A673 (cell line): ENCODE data around the gene MAGEA4. TPM values are rescaled to one million over a fixed set of nuclear protein-coding genes. Genes with fewer than 3 reads are reported as not detected.

Source experiments
- BruUV-seq: library from RNA; stranded (reverse); fragments of 400-500 nt; replicated peaks from 2 replicates; lab custom pipeline; 2021; lab: Mats Ljungman, UMichigan
- CTCF ChIA-PET: fragments of 300-600 bp; sonication (Branson Sonifier 250); formaldehyde crosslinking; loops from one replicate; lab custom pipeline; 2022; ENCODE audit warnings: antibody characterized with exemption; lab: Charles Lee
- POLR2A ChIA-PET: fragments of 300-600 bp; sonication (Branson Sonifier 250); formaldehyde crosslinking; loops from one replicate; lab custom pipeline; 2022; ENCODE audit warnings: antibody characterized with exemption; ENCODE audit not compliant: low non-redundant PET; lab: Charles Lee
- DNase-seq: peaks from one replicate; pipeline ENCODE4 v3.0.0-alpha.2; 2015; ENCODE audit warnings: low spot score
- H3K27ac ChIP-seq: fragments of 200-600 bp; sonication (generic); 2 replicates; pipeline ENCODE4 v1.5.1; 2016; ENCODE audit warnings: mixed run types, low read depth, mild to moderate bottlenecking, mixed read lengths, antibody characterized with exemption, low read length; ENCODE audit not compliant: poor library complexity, severe bottlenecking
- H3K27me3 ChIP-seq: fragments of 200-600 bp; sonication (generic); replicated peaks from 2 replicates; pipeline ENCODE4 v1.6.1; 2017; ENCODE audit warnings: mixed run types, low read depth, mild to moderate bottlenecking, mixed read lengths, antibody characterized with exemption, low read length; ENCODE audit not compliant: insufficient read depth, poor library complexity
- H3K36me3 ChIP-seq: fragments of 200-600 bp; sonication (generic); 2 replicates; pipeline ENCODE4 v1.6.1; 2016; ENCODE audit warnings: mixed run types, mild to moderate bottlenecking, mixed read lengths, antibody characterized with exemption, low read length; ENCODE audit not compliant: insufficient read depth, poor library complexity, severe bottlenecking
- H3K4me1 ChIP-seq: fragments of 200-600 bp; sonication (generic); 2 replicates; pipeline ENCODE4 v1.6.1; 2017; ENCODE audit warnings: mixed run types, mild to moderate bottlenecking, mixed read lengths, antibody characterized with exemption, low read length; ENCODE audit not compliant: insufficient read depth, poor library complexity, severe bottlenecking
- H3K4me3 ChIP-seq: fragments of 200-600 bp; sonication (generic); 2 replicates; pipeline ENCODE4 v1.5.1; 2016; ENCODE audit warnings: low read depth, mixed run types, mild to moderate bottlenecking, mixed read lengths, low read length; ENCODE audit not compliant: poor library complexity, severe bottlenecking
- H3K9me3 ChIP-seq: fragments of 200-600 bp; sonication (generic); 2 replicates; pipeline ENCODE4 v1.6.1; 2016; ENCODE audit warnings: mixed run types, low read depth, mild to moderate bottlenecking, mixed read lengths, antibody characterized with exemption, low read length; ENCODE audit not compliant: poor library complexity, severe bottlenecking
- EZH2 ChIP-seq: fragments of 200-600 bp; sonication (generic); IDR thresholded peaks from 2 replicates; pipeline ENCODE4 v1.6.1; 2017; ENCODE audit warnings: borderline replicate concordance, low read depth, mild to moderate bottlenecking, mixed read lengths, antibody characterized with exemption, low read length; ENCODE audit not compliant: poor library complexity, severe bottlenecking
- intact Hi-C: fragments of 100-400 bp; cut with micrococcal nuclease; formaldehyde crosslinking; loops from one replicate; pipeline ENCODE4 v1.10.0; 2022; ENCODE audit not compliant: unreplicated experiment
- total RNA-seq: library from RNA; stranded (reverse); gene quantifications from 2 replicates; pipeline ENCODE4 v1.2.3, GENCODE V29; 2021
- TF ChIP-seq, protein P1 (sequence below): fragments of 300-800, 200-600 bp; sonication (generic); conservative IDR thresholded peaks from 2 replicates; pipeline ENCODE4 v1.5.1; 2017; ENCODE audit warnings: low read depth, mild to moderate bottlenecking, antibody characterized with exemption, low read length, moderate library complexity, mixed read lengths

The MAGEA4 gene
- total RNA-seq, 1 experiment from 2014 or later: not detected

DNA sequence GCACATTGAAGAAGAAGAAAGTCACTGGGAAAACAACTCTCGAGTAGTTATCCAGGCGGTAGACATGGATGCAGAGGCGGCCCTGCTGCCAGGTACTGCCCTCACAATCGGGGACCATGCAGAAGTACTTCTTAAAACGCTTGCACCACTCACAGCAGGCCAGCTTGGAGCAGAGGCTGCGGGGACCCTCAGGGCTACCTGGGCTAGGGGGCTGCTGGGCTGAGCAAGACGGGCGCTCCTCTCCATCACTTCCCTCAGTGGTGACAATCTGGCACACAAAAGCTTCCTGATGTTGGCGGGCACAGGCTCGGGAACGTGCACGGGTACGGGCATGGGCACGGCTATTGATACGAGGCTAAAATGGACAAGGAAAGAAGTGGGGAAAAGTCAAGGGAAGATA lies 42.0 kb downstream of the MAGEA4 start:
- BruUV-seq: no TSS peak
- Histone ChIP-seq H3K27ac (no peak overlapping the region), H3K9me3 (no peaks in the 10 kb centered on the region), H3K36me3 (no peaks in the 10 kb centered on the region), H3K4me1 (no peaks in the 10 kb centered on the region), H3K4me3 (no peak overlapping the region), H3K27me3 (no peaks in the 10 kb centered on the region)
- DNase-seq: no peak
- TF ChIP-seq EZH2: no peak
- TF ChIP-seq, protein P1, sequence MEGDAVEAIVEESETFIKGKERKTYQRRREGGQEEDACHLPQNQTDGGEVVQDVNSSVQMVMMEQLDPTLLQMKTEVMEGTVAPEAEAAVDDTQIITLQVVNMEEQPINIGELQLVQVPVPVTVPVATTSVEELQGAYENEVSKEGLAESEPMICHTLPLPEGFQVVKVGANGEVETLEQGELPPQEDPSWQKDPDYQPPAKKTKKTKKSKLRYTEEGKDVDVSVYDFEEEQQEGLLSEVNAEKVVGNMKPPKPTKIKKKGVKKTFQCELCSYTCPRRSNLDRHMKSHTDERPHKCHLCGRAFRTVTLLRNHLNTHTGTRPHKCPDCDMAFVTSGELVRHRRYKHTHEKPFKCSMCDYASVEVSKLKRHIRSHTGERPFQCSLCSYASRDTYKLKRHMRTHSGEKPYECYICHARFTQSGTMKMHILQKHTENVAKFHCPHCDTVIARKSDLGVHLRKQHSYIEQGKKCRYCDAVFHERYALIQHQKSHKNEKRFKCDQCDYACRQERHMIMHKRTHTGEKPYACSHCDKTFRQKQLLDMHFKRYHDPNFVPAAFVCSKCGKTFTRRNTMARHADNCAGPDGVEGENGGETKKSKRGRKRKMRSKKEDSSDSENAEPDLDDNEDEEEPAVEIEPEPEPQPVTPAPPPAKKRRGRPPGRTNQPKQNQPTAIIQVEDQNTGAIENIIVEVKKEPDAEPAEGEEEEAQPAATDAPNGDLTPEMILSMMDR: no peak
- ChIA-PET POLR2A (no interaction called here), CTCF (no interaction called here)
- intact Hi-C loops: no loop called here

DNA sequence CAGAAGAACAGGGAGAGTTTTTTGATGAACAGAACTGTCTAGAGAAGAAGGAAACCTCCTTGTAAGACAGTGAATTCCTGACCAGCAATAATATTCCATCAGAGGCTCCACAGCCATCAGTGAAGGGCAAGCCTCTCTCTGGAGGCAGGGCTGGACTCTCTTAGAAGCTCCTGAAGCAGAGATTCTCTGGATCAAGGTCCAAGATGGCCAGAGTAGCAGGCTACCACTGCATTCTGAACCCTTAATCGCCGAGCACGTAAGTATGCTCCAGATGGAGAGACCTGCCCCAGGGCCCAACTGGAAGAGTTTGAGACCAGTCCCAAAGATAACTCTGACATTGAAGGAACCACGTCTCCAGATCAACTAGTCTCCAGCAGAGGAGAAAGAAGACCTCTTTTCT lies 45.4 kb downstream of the MAGEA4 start:
- Histone ChIP-seq H3K4me3 (no peak overlapping the region), H3K27me3 (no peaks in the 10 kb centered on the region), H3K27ac (no peak overlapping the region), H3K9me3 (no peaks in the 10 kb centered on the region), H3K36me3 (no peaks in the 10 kb centered on the region), H3K4me1 (no peaks in the 10 kb centered on the region)
- ChIA-PET POLR2A (no interaction called here), CTCF (no interaction called here)
- TF ChIP-seq, protein P1: no peak
- no peak for TF ChIP-seq EZH2
- BruUV-seq: no TSS peak
- intact Hi-C loops: no loop called here
- no peak for DNase-seq

DNA sequence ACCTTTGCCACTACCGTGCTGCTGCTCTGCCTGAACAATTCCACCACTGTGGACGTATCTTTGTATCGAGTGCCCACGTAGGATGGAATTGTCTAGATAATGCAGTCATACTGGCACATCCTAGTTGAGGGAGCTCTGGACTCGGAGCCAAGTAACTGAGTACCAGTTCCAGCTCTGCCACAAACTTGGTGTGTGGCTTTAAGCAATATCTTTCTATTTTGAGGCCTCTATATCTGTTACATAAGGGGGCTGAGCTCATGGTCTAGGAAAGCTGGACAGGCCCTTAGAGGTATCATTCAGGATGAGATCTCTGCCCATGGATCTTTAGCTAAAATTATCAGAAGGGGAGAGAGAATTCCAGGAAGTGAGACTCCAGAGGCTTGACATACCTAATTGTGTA lies 49.3 kb downstream of the MAGEA4 start:
- Histone ChIP-seq H3K27ac (no peak overlapping the region), H3K27me3 (no peaks in the 10 kb centered on the region), H3K9me3 (no peaks in the 10 kb centered on the region), H3K4me1 (no peaks in the 10 kb centered on the region), H3K36me3 (no peaks in the 10 kb centered on the region), H3K4me3 (no peak overlapping the region)
- no peak for DNase-seq
- TF ChIP-seq, protein P1: no peak
- no peak for TF ChIP-seq EZH2
- CTCF ChIA-PET: no interaction called here
- POLR2A ChIA-PET: no interaction called here
- intact Hi-C loops: no loop called here
- BruUV-seq: no TSS peak
